Suprapubic skin (tissue), 4 donors: ENCODE results near the gene TRIM9. TPM values are rescaled to one million over a fixed set of nuclear protein-coding genes. Genes with fewer than 3 reads are reported as not detected.

Experiments used
- DNase-seq, 2 donors: peaks; one replicate each; pipeline ENCODE4 v3.0.0-alpha.2; 2019; ENCODE audit warnings: low spot score in 2 of 2
- H3K27ac ChIP-seq: fragments of 200-600 bp; sonication (generic); one replicate; pipeline ENCODE4 v1.5.1; 2019
- H3K27me3 ChIP-seq: fragments of 200-600 bp; sonication (generic); one replicate; pipeline ENCODE4 v1.5.1; 2019
- H3K36me3 ChIP-seq: fragments of 200-600 bp; sonication (generic); one replicate; pipeline ENCODE4 v1.5.1; 2019
- H3K4me1 ChIP-seq: fragments of 200-600 bp; sonication (generic); one replicate; pipeline ENCODE4 v1.5.1; 2019
- H3K4me3 ChIP-seq: fragments of 200-600 bp; sonication (generic); one replicate; pipeline ENCODE4 v1.5.1; 2019; ENCODE audit warnings: mild to moderate bottlenecking
- H3K9me3 ChIP-seq: fragments of 200-600 bp; sonication (generic); one replicate; pipeline ENCODE4 v1.5.1; 2019
- CTCF ChIP-seq, 2 donors: fragments of 200-600 bp in 1 of 2; fragments of 450-650 bp in 1 of 2; sonication (generic) in 1 of 2; IDR thresholded peaks; one replicate each; pipeline ENCODE4 v1.5.1; 2016 to 2019; ENCODE audit warnings: antibody characterized with exemption in 2 of 2, mild to moderate bottlenecking in 1 of 2, moderate library complexity in 1 of 2
- EP300 ChIP-seq: sonication (generic); formaldehyde crosslinking; IDR thresholded peaks from one replicate; pipeline ENCODE4 v1.6.1; 2017; ENCODE audit warnings: antibody characterized with exemption
- POLR2A ChIP-seq, 2 donors: fragments of 450-650 bp; IDR thresholded peaks; one replicate each; pipeline ENCODE4 v1.6.1; 2017; ENCODE audit warnings: antibody characterized with exemption in 2 of 2, mild to moderate bottlenecking in 2 of 2, moderate library complexity in 2 of 2
- POLR2AphosphoS5 ChIP-seq, 3 donors: sonication (generic); formaldehyde crosslinking; IDR thresholded peaks; one replicate each; pipeline ENCODE4 v1.6.1; 2017; ENCODE audit warnings: antibody characterized with exemption in 3 of 3
- WGBS: methylation state at CpG from one replicate; pipeline ENCODE4 v1.1.5; 2018; 5-methylcytosine and 5-hydroxymethylcytosine counted together
- total RNA-seq, 4 donors: library from RNA; depleted of rRNA; stranded (reverse); fragments of >200 nt; gene quantifications; one replicate each; pipeline ENCODE4 v1.1.0, GENCODE V29; 2016

Gene TRIM9
- total RNA-seq, 4 donors from 2014 or later: 0.45 to 5.0 (median 1.8) TPM

- no peaks in the 10 kb centered on the region for H3K36me3 ChIP-seq
- no peak overlapping the region for H3K4me3 ChIP-seq
- DNase-seq: no peak
- no peaks in the 10 kb centered on the region for H3K4me1 ChIP-seq
- TF ChIP-seq CTCF (IDR thresholded peaks at IDR 0.05): no peak
- no peak for TF ChIP-seq POLR2A (IDR thresholded peaks at IDR 0.05)
- TF ChIP-seq EP300: no peak
- no peak for TF ChIP-seq POLR2AphosphoS5 (IDR thresholded peaks at IDR 0.05)
- H3K27me3 ChIP-seq: no peaks in the 10 kb centered on the region
- H3K27ac ChIP-seq: no peak overlapping the region
- H3K9me3 ChIP-seq: no peaks in the 10 kb centered on the region
These were observed 70.5 kb downstream of the TRIM9 start for GRCh38 chr14:51024377-51024776.

GRCh38 chr14:51023964-51024363 is 70.9 kb downstream of the TRIM9 start:
- no peak for DNase-seq
- Histone ChIP-seq H3K36me3 (no peaks in the 10 kb centered on the region), H3K9me3 (no peaks in the 10 kb centered on the region), H3K4me1 (no peaks in the 10 kb centered on the region), H3K4me3 (no peak overlapping the region), H3K27me3 (no peaks in the 10 kb centered on the region), H3K27ac (no peak overlapping the region)
- TF ChIP-seq CTCF (IDR thresholded peaks at IDR 0.05) (no peak), POLR2AphosphoS5 (IDR thresholded peaks at IDR 0.05) (no peak), EP300 (no peak), POLR2A (IDR thresholded peaks at IDR 0.05) (no peak)
- 66% methylated on average over 3 of the region's 3 CpGs for WGBS

DNA sequence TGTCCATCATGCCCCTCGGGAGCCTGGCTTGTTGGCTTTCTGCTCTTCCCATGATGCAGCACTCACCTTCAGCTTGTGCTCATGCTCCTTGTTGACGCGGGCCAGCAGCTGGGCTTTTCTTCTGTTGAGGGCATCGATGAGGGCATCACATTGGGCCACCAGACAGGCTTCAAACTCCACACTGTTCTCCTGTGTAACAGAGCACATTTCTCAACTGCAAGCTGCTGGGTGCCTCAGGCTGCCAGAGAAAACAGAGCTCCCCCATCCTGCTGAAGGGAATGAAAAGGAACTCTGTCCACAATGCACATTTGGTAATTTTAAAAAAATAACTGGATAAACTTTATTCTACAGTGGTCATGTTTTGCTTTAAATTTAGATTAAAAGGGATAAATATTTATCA is 72.1 kb downstream of the TRIM9 start:
- WGBS: 87% methylated on average over 4 of the region's 4 CpGs
- Histone ChIP-seq H3K27me3 (no peaks in the 10 kb centered on the region), H3K9me3 (no peaks in the 10 kb centered on the region), H3K4me1 (no peaks in the 10 kb centered on the region), H3K36me3 (no peaks in the 10 kb centered on the region), H3K27ac (no peak overlapping the region), H3K4me3 (no peak overlapping the region)
- no peak for TF ChIP-seq EP300
- no peak for TF ChIP-seq POLR2A (IDR thresholded peaks at IDR 0.05)
- TF ChIP-seq POLR2AphosphoS5 (IDR thresholded peaks at IDR 0.05): no peak
- TF ChIP-seq CTCF (IDR thresholded peaks at IDR 0.05): no peak
- DNase-seq: no peak

- Histone ChIP-seq H3K9me3 (no peaks in the 10 kb centered on the region), H3K4me1 (no peaks in the 10 kb centered on the region), H3K27me3 (no peaks in the 10 kb centered on the region), H3K27ac (no peak overlapping the region), H3K4me3 (no peak overlapping the region), H3K36me3 (no peaks in the 10 kb centered on the region)
- no peak for DNase-seq
- no peak for TF ChIP-seq POLR2AphosphoS5 (IDR thresholded peaks at IDR 0.05)
- no peak for TF ChIP-seq EP300
- no peak for TF ChIP-seq CTCF (IDR thresholded peaks at IDR 0.05)
- no peak for TF ChIP-seq POLR2A (IDR thresholded peaks at IDR 0.05)
- WGBS: 81% methylated on average over 11 of the region's 11 CpGs
These were observed 74.7 kb downstream of the TRIM9 start for GRCh38 chr14:51020024-51020710.

DNA sequence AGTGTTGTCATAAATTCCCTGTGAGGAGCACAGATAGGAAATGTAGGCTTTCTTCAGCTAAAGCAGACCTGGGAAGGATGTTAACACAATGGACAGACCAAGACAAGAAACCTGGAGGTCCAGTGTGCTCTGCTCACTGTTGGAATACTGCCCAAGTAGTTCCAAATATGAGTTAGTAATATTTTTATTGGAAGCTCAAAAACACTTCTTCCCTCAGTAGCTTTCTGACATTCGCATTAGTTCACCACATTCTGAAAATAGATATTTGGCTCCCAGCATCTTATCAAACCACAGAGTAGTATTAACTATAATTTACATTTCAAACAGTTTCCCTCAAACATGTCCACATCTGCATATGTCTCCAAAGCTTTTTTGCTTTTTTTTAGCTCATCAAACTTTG is 75.8 kb downstream of the TRIM9 start:
- no peak for DNase-seq
- no peak for TF ChIP-seq CTCF (IDR thresholded peaks at IDR 0.05)
- TF ChIP-seq POLR2A (IDR thresholded peaks at IDR 0.05): no peak
- TF ChIP-seq EP300: no peak
- TF ChIP-seq POLR2AphosphoS5 (IDR thresholded peaks at IDR 0.05): no peak

More for the DNA sequence above, 75.8 kb downstream of the TRIM9 start:
- H3K4me3 ChIP-seq: no peak overlapping the region
- H3K36me3 ChIP-seq: no peaks in the 10 kb centered on the region
- no peaks in the 10 kb centered on the region for H3K27me3 ChIP-seq
- no peaks in the 10 kb centered on the region for H3K4me1 ChIP-seq
- no peak overlapping the region for H3K27ac ChIP-seq
- 63% methylated on average over 1 of the region's 1 CpG for WGBS
- no peaks in the 10 kb centered on the region for H3K9me3 ChIP-seq
